Esophagus muscularis mucosa (tissue), 3 donors: Measurements from ENCODE around the gene NEK9.

Experiments
- POLR2A ChIP-seq: fragments of 450-650 bp; IDR thresholded peaks from one replicate; pipeline ENCODE4 v1.6.1; 2017; ENCODE audit warnings: antibody characterized with exemption, moderate library complexity, mild to moderate bottlenecking, low read depth
- TF ChIP-seq, protein P1 (sequence below), 3 experiments: fragments of 200-600 bp in 2 of 3; fragments of 450-650 bp in 1 of 3; sonication (generic) in 2 of 3; IDR thresholded peaks; one replicate each; pipeline ENCODE4 v1.5.1; 2017 to 2019; ENCODE audit warnings: antibody characterized with exemption in 3 of 3, mild to moderate bottlenecking in 2 of 3, moderate library complexity in 1 of 3

DNA sequence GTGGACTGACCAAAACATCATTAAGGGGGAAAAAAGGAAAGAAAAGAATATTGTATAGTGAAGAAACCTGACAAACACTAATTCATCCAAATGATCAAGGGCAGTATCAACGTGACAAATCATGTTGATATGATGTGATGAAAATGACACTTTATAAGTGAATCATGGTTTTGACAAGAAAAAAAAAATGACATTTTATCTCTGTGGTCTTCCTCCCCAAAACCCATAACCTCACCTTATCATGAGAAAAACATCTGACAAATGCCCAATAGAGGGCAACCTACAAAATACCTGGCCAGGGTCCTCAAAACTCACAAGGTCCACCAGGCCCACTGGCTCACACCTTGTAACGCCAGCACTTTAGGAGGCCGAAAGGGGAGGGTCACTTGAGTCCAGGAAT lies 35.8 kb upstream of the NEK9 start:
- no peak for TF ChIP-seq POLR2A
- TF ChIP-seq, protein P1, sequence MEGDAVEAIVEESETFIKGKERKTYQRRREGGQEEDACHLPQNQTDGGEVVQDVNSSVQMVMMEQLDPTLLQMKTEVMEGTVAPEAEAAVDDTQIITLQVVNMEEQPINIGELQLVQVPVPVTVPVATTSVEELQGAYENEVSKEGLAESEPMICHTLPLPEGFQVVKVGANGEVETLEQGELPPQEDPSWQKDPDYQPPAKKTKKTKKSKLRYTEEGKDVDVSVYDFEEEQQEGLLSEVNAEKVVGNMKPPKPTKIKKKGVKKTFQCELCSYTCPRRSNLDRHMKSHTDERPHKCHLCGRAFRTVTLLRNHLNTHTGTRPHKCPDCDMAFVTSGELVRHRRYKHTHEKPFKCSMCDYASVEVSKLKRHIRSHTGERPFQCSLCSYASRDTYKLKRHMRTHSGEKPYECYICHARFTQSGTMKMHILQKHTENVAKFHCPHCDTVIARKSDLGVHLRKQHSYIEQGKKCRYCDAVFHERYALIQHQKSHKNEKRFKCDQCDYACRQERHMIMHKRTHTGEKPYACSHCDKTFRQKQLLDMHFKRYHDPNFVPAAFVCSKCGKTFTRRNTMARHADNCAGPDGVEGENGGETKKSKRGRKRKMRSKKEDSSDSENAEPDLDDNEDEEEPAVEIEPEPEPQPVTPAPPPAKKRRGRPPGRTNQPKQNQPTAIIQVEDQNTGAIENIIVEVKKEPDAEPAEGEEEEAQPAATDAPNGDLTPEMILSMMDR (IDR thresholded peaks at IDR 0.05): no peak
